Forelimb muscle (tissue), 1 donor: ENCODE data around the gene DNAJC13. TPM values are rescaled to one million over a fixed set of nuclear protein-coding genes. Genes with fewer than 3 reads are reported as not detected.
"Not testable (repeated sequence)": the region's sequence is repeated elsewhere in the genome, so short reads cannot be mapped to it uniquely, and the experiment has no call there.

Experiments used
- DNase-seq: peaks from one replicate; pipeline ENCODE4 v3.0.0-alpha.2; 2013; ENCODE audit warnings: low read depth
- polyA plus RNA-seq: library from polyadenylated mRNA; unstranded; fragments of 120-200 nt; gene quantifications from one replicate; pipeline ENCODE4 v1.2.1, GENCODE V29; 2013; ENCODE audit not compliant: insufficient read length

DNAJC13 gene
- polyA plus RNA-seq, 1 donor: 33.2 TPM

DNA sequence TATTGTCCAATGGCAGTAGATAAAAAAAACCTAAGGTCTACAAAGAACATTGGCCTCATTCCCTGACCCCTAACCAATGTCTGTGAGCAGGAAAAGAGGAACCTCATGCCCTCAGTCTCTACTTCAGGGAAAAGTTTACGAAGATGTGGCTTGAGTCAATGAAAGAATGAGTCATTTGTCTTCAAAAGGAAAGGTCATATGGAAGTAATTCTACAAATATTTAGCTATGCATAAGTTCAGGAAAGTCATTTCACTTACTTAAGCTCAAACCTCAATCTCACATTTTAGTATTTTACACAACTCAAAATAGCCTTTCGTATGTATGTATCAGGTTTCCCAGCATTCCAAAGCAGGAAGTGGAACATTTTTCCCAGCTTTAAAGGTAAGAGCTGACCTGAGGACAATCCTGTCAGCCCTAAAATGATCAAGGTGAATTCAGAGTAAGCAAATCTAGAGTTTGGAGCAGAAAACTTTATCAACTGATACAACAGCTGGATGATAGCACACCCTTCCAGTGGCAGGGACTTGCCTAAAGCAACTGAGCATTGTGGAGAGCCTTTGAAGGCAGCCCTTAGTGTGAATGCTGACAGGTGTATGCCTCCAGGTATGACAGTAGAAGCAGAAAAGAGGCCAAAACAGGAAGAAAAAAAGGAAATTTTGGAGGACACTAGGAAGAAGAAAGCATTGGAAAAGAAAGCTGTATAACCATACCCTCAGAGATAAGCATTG lies 125.9 kb downstream of the DNAJC13 start:
- DNase-seq: peak; percentile 65

DNA sequence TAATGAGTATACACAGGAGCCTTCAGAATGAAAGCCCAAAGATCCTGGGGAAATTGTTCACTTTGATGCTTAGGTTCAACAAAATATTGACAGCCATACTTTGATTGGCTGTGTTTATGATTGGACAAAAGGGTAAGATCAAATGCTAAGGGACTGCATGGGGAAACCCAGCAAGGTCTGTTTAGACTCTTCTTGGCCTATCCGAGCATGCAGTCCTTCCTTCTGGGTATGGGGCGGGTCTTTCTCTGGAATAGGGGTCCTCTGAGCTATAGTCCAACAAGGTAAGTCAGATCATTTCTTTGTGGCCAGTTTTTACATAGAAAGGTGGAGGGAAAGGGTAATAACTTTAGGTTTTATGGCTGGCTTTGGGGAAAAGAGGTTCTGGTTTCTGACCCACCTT lies 126.8 kb downstream of the DNAJC13 start:
- no peak for DNase-seq

DNA sequence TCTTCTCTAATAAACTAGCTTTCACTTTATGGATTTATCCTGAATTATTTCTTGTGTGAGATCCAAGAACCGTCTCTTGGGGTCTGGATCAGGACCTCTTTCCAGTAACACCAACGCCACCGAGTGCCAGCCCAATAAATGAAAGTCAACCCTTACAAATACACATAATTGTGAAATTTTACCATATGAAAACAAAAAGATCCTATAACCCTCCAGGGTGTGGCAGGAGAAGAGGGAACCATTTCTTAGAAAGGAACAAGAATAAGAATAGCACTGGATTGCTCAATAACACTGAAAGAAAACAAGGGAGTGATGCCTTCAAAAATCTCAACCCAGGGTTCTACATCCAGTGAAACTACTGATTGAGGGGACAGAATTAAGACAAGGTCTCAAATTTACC lies 128.2 kb downstream of the DNAJC13 start:
- DNase-seq: no peak

GRCh38 chr3:132549169-132549568 lies 131.9 kb downstream of the DNAJC13 start:
- no peak for DNase-seq

GRCh38 chr3:132549890-132550578 lies 132.7 kb downstream of the DNAJC13 start:
- no peak for DNase-seq

DNA sequence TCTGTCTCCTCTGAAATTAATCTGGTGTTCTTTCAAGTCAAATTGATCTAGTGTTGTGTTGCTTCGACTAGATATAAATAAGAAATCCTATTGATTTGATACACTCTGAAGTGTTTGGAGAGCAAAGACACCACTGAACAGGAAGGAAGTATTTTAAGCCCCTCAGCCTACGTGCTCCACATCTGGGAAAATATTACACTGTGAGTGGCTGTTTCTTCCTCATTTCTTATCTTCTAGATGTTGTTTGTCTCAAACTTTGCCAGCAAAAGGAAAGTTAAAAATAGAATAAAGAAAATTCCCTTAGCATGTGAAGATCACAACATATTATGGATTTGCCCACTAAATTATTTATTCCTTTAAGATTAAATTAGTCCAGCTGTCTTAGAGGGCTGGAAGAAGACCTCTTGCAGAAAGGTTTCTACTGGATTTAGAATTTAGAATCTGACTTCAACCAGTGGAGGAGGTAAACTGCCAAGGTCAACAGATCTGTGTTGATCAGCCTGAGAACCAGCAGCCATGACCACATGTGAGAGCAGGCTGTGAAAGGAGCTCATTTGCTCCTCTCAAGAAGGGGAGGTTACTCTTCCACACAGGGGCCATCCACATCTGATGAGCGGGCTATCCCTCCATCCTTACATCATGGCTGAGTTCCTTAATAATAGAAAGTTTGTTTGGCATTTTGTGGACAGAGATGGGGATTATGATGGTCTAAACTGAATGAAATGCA lies 133.4 kb downstream of the DNAJC13 start:
- DNase-seq: no peak

- peak; percentile 85 for DNase-seq
Measured at GRCh38 chr3:132553826-132554225, 136.5 kb downstream of the DNAJC13 start.

GRCh38 chr3:132554437-132554836 lies 137.1 kb downstream of the DNAJC13 start:
- no peak for DNase-seq

DNA sequence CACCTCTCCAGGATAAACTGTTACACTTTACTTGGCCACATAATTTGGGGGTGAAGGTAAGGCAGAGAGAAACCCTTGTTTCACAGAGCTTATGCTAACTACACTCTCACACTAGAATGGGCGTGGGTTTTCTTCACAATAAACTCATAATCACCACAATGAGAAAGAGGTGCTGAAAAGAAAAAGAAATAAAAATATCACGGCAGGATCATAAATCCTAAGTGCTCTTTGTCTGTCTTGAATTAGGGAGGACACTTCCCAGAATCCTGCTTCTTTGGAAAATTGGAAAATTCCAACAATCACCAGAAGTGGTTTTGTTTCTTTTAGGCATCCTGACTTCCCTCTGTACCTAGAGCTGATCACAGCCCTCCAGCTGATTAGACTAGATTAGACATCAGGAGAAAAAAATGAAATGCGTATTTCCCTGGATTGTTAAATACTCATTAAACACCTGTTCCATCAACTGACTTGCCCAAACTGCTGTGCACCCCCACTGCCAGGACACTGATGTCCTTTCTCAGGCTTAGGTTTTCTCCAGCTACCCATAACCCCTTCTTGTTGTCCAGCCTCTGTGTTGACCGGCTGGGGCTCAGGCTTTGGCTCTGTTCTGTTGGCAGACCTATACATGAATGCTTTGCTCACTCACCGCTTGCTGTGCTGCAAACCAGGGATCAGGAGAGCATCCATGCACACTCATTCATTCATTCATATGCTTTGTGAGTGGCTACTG lies 138.2 kb downstream of the DNAJC13 start:
- DNase-seq: no peak

DNA sequence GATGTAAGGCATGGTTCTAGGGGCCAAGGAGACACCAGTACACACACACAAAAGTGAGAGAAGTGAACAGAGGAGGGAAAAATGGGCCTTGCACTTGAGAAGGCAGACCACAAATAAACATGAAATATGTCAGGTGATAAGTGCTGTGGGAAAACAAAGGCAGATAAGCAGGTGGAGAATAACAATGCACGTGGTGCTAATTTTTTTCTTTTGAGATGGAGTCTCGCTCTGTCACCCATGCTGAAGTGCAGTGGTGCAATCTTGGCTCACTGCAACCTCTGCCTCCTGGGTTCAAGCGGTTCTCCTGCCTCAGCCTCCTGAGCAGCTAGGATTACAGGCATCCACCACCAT lies 138.7 kb downstream of the DNAJC13 start:
- not testable (repeated sequence) for DNase-seq

DNA sequence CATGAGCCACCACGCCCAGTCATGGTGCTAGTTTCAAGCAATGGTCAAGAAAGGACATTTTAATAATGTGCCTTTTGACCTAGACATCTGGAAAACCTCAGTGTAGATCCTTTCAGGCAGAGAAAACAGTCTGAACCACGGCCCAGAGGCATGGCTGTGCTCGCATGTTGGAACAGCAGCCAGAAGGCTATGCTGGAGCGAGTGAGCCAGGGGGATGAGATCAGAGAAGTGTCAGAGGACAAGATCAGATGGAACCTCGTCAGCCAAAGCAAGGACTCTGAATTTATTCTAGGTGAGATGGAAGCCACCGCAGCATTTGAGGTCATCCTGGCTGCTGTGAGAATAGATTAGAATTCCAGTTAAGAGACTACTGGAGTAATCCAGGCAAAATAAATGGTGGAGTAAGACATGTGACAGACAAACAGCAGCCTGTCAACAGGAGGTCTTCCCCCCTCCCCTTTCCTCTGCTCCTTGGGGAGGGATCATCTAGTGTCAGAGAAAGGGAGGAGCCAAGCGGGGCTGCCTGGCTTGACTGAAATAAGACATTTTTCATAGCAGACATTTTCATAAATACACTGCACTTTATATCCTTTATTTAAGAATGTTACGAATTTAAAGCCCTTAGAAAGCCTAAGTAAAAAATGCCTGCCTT lies 139.3 kb downstream of the DNAJC13 start:
- DNase-seq: no peak

- no peak for DNase-seq
Measured at GRCh38 chr3:132561003-132561402, 143.7 kb downstream of the DNAJC13 start.

DNA sequence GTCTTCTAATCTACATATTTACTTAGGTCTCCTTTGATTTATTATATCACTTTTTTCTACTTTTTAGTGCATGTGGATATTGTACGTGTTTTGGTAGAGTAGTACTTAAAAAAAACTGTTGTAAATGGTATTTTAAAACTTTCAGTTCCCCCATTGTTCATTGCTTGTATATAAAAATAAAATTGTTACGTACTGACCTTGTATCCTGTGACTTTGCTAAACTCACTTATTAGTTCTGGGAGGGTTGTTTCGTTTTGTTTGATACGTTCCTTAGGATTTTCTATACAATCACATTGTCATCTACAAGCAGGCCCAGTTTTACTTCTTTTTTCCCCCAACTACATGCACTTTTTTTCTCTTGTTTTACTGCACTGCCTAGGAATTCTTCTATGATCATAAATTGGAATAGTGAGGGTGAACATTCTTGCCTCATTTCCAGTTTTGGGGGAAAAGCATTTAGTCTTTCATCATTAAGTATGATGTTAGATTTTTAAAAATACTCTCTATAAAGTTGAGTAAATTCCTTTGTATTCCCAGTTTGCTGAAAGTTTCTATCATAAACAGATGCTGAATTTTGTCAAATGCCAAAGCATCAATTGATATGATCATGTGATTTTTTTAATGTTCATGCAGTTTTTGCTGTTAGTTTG lies 146.2 kb downstream of the DNAJC13 start:
- no peak for DNase-seq

DNA sequence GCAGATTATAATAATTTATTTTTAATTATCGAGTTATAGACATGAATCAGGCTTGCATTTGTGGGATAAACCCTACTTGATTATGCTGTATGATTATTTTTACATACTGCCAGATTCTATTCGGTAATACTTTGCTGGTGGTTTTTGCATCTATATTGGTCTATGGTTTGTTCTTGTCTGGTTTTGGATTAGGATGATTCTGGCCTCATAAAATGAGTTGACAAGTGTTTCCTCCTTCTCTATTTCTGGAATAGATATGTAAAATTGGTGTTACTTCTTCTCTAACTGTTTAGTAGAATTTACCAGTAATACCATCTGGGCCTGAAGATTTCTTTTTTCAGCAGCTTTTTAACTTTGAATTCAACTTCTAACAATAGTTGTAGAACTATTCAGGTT lies 146.8 kb downstream of the DNAJC13 start:
- DNase-seq: no peak

DNA sequence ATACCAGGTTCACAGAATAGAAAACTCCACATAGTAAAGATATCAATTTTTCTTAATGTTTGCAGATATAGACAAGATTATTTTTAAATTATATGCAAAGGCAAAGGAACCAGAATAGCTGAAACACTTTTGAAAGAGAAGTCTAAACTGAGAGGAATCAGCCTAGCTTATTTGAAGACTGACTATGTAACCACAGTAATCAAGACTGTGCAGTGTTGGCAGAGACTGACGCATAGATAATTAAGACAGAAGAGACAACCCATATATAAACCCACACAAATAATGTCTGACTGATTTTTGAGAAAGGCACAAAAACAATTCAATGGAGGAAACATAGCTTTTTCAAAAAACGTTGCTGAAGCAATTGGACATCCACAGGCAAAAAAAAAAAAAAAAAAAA lies 151.1 kb downstream of the DNAJC13 start:
- DNase-seq: no peak

- DNase-seq: no peak
Measured at GRCh38 chr3:132569153-132569552, 151.9 kb downstream of the DNAJC13 start.

GRCh38 chr3:132569580-132569979 lies 152.3 kb downstream of the DNAJC13 start:
- no peak for DNase-seq

- no peak for DNase-seq
Measured at GRCh38 chr3:132570016-132570415, 152.7 kb downstream of the DNAJC13 start.

DNA sequence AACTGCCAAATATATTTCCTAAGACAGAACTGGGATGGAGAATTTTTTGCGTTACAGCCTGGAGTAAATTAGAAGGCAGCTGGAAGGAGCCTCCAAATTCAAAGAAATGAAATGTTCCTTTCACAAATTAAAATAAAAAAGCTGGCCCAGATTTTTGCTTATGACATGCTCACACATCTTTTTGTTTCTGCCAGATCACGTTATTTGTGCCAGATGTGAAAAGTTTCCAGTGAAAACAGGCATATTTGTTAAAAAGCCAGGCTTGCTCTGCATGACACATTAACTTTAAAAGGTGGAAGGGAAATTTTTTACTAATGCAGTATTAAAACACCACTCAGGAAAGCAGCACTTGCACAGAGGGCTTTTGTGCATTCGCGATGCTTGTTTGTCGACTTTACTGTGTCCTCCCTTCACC lies 156.5 kb downstream of the DNAJC13 start:
- peak; percentile 79 for DNase-seq

- DNase-seq: no peak
Measured at GRCh38 chr3:132587401-132587800, 170.1 kb downstream of the DNAJC13 start.
